Esophagus squamous epithelium (tissue), 4 donors: ENCODE results near the gene ATG9B.

Source experiments
- CTCF ChIP-seq, 6 experiments: fragments of 450-650 bp in 4 of 6; fragments of 200-600 bp in 2 of 6; sonication (generic) in 2 of 6; IDR thresholded peaks; one replicate each; pipeline ENCODE4 v1.5.1; 2016 to 2019; ENCODE audit warnings: antibody characterized with exemption in 6 of 6, mild to moderate bottlenecking in 4 of 6, moderate library complexity in 4 of 6
- POLR2A ChIP-seq, 4 donors: fragments of 450-650 bp; IDR thresholded peaks; one replicate each; pipeline ENCODE4 v1.6.1; 2017; ENCODE audit warnings: antibody characterized with exemption in 4 of 4, mild to moderate bottlenecking in 4 of 4, moderate library complexity in 3 of 4

- TF ChIP-seq CTCF (IDR thresholded peaks at IDR 0.05) (no peak), POLR2A (IDR thresholded peaks at IDR 0.05) (no peak)
Measured at GRCh38 chr7:151066273-151066974, 42.1 kb upstream of the ATG9B start.
